Neural cell (in vitro differentiated cells): ENCODE results near the gene NTN5.
A peak's percentile ranks its signal among the peaks of the same experiment; 100 is the strongest.

Experiments
- EP300 ChIP-seq: fragments of 450-650 bp; conservative IDR thresholded peaks from 2 replicates; pipeline ENCODE4 v1.6.1; 2014; ENCODE audit warnings: antibody characterized with exemption, mild to moderate bottlenecking, moderate library complexity; ENCODE audit not compliant: poor library complexity, severe bottlenecking
- EZH2 ChIP-seq: fragments of 200-600, 300-800 bp; shearing (Covaris generic), sonication (generic); IDR thresholded peaks from 2 replicates; pipeline ENCODE4 v1.6.1; 2014; ENCODE audit warnings: antibody characterized with exemption, low read length, borderline replicate concordance, mild to moderate bottlenecking; ENCODE audit not compliant: insufficient read depth, poor library complexity, severe bottlenecking
- POLR2AphosphoS5 ChIP-seq: IDR thresholded peaks from 2 replicates; pipeline ENCODE4 v1.6.1; 2012
- TF ChIP-seq, protein P1 (sequence below): fragments of 450-650 bp; IDR thresholded peaks from 2 replicates; pipeline ENCODE4 v1.5.1; 2014; ENCODE audit warnings: antibody characterized with exemption, mild to moderate bottlenecking, moderate library complexity; ENCODE audit not compliant: poor library complexity, severe bottlenecking

DNA sequence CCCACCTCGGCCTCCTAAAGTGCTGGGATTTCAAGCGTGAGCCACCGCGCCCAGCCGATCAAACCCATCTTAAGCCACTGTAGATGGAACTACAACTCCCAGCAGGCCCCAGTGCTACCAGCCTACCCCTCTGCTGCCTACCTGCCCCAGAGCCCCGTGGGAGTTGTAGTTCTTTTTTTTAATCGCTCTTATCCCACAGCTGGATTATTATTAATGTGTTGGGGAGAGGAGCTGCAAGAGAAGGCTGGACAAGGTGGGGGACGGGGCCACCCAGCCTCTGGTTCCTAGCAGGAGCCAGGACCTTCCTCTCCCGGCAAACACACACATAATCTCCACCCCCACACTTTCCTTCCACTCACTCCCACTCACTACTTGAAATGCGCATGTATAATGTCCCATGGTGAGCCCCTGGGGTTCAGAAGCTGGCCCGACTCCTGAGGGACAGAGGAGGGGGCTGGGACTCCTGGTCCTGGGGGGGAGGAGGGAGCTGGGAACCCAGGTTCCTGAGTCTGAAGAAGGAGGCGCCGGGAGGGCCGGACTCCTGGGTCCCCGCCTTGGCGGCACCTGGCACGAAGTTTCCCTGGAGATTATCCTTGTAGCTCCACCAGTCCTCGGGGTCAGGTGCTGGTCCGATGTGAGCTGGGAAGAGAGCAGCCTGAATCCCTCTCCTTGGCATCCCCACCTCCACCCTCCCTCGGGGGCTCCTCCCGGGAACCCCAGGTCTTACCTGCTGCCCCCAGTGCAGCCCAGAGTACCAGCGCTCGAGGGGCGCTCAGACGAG lies 27.8 kb downstream of the NTN5 start:
- TF ChIP-seq, protein P1, sequence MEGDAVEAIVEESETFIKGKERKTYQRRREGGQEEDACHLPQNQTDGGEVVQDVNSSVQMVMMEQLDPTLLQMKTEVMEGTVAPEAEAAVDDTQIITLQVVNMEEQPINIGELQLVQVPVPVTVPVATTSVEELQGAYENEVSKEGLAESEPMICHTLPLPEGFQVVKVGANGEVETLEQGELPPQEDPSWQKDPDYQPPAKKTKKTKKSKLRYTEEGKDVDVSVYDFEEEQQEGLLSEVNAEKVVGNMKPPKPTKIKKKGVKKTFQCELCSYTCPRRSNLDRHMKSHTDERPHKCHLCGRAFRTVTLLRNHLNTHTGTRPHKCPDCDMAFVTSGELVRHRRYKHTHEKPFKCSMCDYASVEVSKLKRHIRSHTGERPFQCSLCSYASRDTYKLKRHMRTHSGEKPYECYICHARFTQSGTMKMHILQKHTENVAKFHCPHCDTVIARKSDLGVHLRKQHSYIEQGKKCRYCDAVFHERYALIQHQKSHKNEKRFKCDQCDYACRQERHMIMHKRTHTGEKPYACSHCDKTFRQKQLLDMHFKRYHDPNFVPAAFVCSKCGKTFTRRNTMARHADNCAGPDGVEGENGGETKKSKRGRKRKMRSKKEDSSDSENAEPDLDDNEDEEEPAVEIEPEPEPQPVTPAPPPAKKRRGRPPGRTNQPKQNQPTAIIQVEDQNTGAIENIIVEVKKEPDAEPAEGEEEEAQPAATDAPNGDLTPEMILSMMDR, result no peak
- TF ChIP-seq POLR2AphosphoS5 (no peak), EP300 (peak; percentile 19), EZH2 (no peak)
